Right lobe of liver (tissue), 4 donors: ENCODE data around the gene ALDOB.

ENCODE experiments used
- CTCF ChIP-seq, 4 donors: fragments of 200-600 bp in 3 of 4; fragments of 450-650 bp in 1 of 4; IDR thresholded peaks; one replicate each; pipeline versions ENCODE4 v1.5.1 to v1.8.0; 2016 to 2022; ENCODE audit warnings: antibody characterized with exemption in 4 of 4, mild to moderate bottlenecking in 2 of 4
- POLR2A ChIP-seq: fragments of 450-650 bp; IDR thresholded peaks from one replicate; pipeline ENCODE4 v1.6.1; 2017; ENCODE audit warnings: antibody characterized with exemption, mild to moderate bottlenecking
- donor health status: DM: no; HTN: no; CAD: no.
- donor health status: DM: no; HTN: no; CAD: no.
- donor health status: DM: no; HTN: yes; CAD: no.

DNA sequence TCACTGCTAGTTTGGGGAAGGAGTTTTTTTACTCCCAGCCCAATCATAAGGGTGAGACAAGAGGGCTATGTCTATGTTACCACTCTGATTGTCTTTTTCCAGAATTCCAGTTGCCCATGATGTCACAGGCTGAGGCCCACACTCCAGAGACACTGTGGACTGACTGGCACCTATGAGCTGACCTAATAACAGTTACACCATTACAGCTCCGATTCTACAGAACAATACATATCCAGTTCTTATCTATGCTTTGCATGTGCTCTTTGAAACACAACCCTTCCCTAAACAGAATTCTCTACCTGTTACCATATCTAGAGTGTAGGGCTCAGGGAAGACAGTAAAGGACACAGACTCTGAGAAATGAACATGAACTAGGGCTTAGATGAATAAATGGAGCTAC, 45.7 kb upstream of the ALDOB start:
- TF ChIP-seq POLR2A, result no peak
- no peak for TF ChIP-seq CTCF (IDR thresholded peaks at IDR 0.05)
